Fibroblast of the aortic adventitia (primary cell): ENCODE results near the gene LRRC8D. TPM values are rescaled to one million over a fixed set of nuclear protein-coding genes. Genes with fewer than 3 reads are reported as not detected.
A peak's percentile ranks its signal among the peaks of the same experiment; 100 is the strongest.

Experiments
- DNase-seq: peaks from one replicate; pipeline ENCODE4 v3.0.0-alpha.2; 2010; ENCODE audit warnings: low read depth
- H3K4me3 ChIP-seq: 2 replicates; pipeline ENCODE4 v1.5.1; 2011; ENCODE audit warnings: low read depth, mild to moderate bottlenecking, control low read depth, low read length, moderate library complexity
- total RNA-seq: library from RNA; depleted of rRNA; stranded (reverse); fragments of >200 nt; gene quantifications from 2 replicates; pipeline ENCODE4 v1.2.3, GENCODE V29; 2012; ENCODE audit warnings: low replicate concordance
- TF ChIP-seq, protein P1 (sequence below): IDR thresholded peaks from 2 replicates; pipeline ENCODE4 v1.5.1; 2011; ENCODE audit warnings: mild to moderate bottlenecking, low read length, control low read depth, inconsistent platforms; ENCODE audit not compliant: insufficient read depth

LRRC8D gene
- total RNA-seq, 1 donor = 45.6 TPM

DNA sequence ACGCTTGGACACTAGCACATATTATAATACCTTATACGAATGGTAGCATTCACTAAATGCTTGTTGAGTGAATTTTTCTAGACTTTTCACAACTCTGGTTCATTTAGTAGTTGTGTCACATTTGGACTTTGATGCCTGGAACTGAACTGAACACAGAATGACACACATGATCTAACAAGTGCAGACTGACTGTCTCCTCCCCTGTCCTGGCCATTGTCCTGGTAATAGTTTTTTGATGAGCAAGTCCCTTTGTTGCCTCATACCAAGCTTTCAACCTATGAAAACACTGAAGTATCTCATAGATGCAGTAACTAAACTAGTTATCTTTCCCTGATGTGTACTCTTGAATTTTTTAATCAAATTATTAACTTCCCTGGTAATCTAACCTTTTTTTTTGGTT, 66.4 kb downstream of the LRRC8D start:
- peak; percentile 59 for DNase-seq
- no peak overlapping the region for H3K4me3 ChIP-seq
- TF ChIP-seq, protein P1, sequence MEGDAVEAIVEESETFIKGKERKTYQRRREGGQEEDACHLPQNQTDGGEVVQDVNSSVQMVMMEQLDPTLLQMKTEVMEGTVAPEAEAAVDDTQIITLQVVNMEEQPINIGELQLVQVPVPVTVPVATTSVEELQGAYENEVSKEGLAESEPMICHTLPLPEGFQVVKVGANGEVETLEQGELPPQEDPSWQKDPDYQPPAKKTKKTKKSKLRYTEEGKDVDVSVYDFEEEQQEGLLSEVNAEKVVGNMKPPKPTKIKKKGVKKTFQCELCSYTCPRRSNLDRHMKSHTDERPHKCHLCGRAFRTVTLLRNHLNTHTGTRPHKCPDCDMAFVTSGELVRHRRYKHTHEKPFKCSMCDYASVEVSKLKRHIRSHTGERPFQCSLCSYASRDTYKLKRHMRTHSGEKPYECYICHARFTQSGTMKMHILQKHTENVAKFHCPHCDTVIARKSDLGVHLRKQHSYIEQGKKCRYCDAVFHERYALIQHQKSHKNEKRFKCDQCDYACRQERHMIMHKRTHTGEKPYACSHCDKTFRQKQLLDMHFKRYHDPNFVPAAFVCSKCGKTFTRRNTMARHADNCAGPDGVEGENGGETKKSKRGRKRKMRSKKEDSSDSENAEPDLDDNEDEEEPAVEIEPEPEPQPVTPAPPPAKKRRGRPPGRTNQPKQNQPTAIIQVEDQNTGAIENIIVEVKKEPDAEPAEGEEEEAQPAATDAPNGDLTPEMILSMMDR = no peak

DNA sequence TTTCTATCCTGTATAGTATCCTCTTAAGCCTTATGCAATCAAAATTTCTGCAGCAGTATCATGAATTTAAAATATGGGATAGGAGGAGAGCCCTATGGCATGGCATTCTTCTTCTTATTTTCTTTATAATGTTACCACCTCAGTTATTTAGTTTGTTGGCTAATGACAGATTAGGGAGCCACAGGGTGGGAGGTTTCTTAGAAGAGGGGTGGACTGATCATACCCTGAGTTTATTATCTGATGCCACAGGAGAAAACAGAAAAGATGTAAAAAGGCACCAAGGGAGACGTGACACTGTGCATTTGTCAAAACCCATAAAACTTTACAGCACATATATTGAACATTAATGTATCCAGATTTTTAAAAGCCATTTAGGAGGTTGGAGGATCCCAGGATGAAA, 66.9 kb downstream of the LRRC8D start:
- TF ChIP-seq, protein P1 = no peak
- H3K4me3 ChIP-seq = no peak overlapping the region
- DNase-seq = no peak

DNA sequence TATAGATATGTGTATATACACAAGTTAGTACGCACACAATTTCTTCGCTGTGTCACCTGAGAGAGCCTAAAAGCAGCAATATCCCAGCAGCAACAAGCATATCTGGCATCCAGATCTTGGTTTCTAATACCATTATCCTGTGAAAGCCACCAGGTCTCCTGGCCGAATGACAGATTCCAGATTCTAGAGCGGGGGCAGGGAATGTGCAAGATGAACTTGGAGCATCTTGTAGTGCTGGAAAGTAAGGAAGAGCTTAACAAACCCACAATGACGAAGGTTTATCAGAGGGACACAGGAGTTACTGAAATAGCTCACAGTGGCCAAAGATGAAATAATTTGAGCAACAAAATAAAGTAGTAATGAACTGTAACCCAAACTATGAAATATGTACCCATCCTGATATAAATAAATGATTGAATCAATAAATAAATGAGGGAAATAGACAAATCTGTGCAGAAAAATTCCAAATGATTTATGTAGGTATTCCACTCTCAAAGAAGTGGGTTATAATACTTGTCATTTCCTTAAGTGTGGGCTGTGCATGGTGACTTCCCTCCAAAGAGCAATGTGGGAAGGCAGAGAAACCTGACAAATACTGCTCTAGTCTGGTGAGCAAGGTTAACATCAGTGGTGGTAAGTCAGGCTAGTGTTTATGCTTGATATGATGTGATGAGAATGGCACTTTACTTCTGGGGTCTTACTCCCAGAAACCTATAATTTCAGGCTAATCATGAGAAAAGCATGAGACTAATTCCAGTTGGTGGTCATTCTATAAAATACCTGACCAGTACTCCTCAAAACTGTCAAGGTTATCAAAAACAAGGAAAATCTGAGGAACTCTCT, 67.9 kb downstream of the LRRC8D start:
- no peak for DNase-seq
- no peak overlapping the region for H3K4me3 ChIP-seq
- TF ChIP-seq, protein P1 = no peak

DNA sequence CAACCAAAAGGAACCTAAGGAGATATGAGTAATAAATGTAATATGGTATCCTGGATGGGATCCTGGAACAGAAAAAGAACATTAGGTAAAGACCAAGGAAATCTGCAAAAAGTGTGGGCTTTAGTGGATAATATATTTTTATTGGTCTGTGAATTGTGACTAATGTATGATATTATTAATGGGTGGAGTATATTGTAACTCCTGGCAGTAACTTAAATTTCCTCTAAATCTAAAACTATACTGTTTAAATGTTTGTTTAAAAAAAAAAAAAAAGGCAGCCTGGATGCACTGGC, 68.4 kb downstream of the LRRC8D start:
- H3K4me3 ChIP-seq = no peak overlapping the region
- TF ChIP-seq, protein P1 = no peak
- peak; percentile 55 for DNase-seq

DNA sequence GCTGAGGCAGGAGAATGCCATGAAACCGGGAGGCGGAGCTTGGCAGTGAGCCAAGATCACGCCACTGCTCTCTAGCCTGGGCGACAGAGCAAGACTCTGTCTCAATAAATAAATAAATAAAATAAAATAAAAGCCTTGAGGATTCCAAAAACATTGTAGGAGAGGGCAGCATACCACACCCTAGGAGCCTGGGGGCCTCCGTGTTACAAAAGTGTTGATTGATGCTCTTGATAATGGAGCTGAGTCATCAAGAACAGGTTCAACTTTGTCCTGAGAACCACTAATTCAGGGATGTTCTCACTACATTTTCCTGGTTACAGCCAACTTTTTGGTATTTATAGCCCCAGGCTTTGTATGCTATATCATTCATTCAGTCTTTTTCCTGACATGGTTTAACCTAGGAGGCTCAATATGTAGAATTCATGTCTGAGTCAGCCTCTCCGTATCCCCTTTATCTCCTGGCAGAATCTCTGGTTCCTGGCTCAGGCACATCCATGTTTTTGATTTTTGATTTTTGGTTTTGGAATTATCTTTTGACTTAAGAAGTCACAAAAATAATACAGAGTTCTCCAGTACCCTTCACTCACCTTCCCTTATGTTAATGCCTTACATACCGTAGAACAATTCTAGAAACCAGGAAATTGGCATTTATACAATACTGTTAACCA, 69.4 kb downstream of the LRRC8D start:
- H3K4me3 ChIP-seq = no peak overlapping the region
- TF ChIP-seq, protein P1 = no peak
- peak; percentile 94 for DNase-seq

DNA sequence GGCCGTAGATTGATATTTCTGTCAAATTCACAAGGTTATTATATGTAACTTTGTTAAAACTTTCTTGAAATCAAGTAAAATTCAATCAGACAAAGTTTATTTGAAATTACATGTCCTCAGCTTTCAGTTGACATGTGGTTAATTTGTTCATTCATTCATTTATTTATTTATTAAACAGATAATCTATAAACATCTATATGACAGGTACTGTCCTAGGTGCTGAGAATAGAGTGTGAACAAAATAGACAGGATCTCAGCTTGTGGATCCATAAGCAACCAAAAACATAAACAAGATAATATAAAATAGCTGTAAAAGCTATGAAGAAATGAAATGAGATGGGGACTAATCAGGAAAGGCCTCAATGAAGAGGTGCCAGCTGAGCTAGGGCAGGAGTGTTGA, 72.0 kb downstream of the LRRC8D start:
- TF ChIP-seq, protein P1 = no peak
- no peak for DNase-seq
- H3K4me3 ChIP-seq = no peak overlapping the region
